SJSA1 (cell line): ENCODE data around the gene PEX5L. TPM values are rescaled to one million over a fixed set of nuclear protein-coding genes. Genes with fewer than 3 reads are reported as not detected.
A peak's percentile ranks its signal among the peaks of the same experiment; 100 is the strongest.

Experiments used
- DNase-seq, 2 experiments: peaks; one replicate each; pipeline ENCODE4 v3.0.0-alpha.2; 2015 to 2020; ENCODE audit warnings: low spot score in 2 of 2, low read depth in 1 of 2
- H3K27ac ChIP-seq: fragments of 250-450 bp; sonication (Bioruptor Pico); 2 replicates; pipeline ENCODE4 v1.5.1; 2020; ENCODE audit warnings: mild to moderate bottlenecking, moderate library complexity
- H3K27me3 ChIP-seq: fragments of 250-450 bp; sonication (Bioruptor Pico); replicated peaks from 2 replicates; pipeline ENCODE4 v1.5.1; 2020; ENCODE audit warnings: mild to moderate bottlenecking, moderate library complexity
- H3K36me3 ChIP-seq: fragments of 250-450 bp; sonication (Bioruptor Pico); 2 replicates; pipeline ENCODE4 v1.5.1; 2020; ENCODE audit warnings: mild to moderate bottlenecking
- H3K4me1 ChIP-seq: fragments of 250-450 bp; sonication (Bioruptor Pico); replicated peaks from 2 replicates; pipeline ENCODE4 v1.6.1; 2021; ENCODE audit warnings: mild to moderate bottlenecking
- H3K4me3 ChIP-seq: fragments of 250-450 bp; sonication (Bioruptor Pico); 2 replicates; pipeline ENCODE4 v1.5.1; 2020; ENCODE audit warnings: mild to moderate bottlenecking
- H3K9me3 ChIP-seq: fragments of 250-450 bp; sonication (Bioruptor Pico); replicated peaks from 2 replicates; pipeline ENCODE4 v1.5.1; 2020; ENCODE audit warnings: mild to moderate bottlenecking
- total RNA-seq: library from RNA; depleted of rRNA; stranded (reverse); fragments of >200 nt; shearing (Covaris generic); gene quantifications from 2 replicates; pipeline ENCODE4 v1.2.3, GENCODE V29; 2014

The PEX5L gene
- total RNA-seq, 1 experiment from 2014 or later = not detected

GRCh38 chr3:179935710-179936109 is 101.0 kb downstream of the PEX5L start:
- no peak for DNase-seq
- Histone ChIP-seq H3K4me1 (no peaks in the 10 kb centered on the region), H3K4me3 (no peak overlapping the region), H3K27ac (no peak overlapping the region), H3K27me3 (no peaks in the 10 kb centered on the region; the same call in none of the 2 replicates), H3K9me3 (no peaks in the 10 kb centered on the region), H3K36me3 (no peaks in the 10 kb centered on the region)

GRCh38 chr3:179933914-179934313 is 102.8 kb downstream of the PEX5L start:
- no peak overlapping the region for H3K27ac ChIP-seq
- no peaks in the 10 kb centered on the region; the same call in none of the 2 replicates for H3K27me3 ChIP-seq
- no peak for DNase-seq
- H3K36me3 ChIP-seq = no peaks in the 10 kb centered on the region
- no peaks in the 10 kb centered on the region for H3K9me3 ChIP-seq
- no peaks in the 10 kb centered on the region for H3K4me1 ChIP-seq
- no peak overlapping the region for H3K4me3 ChIP-seq

- H3K36me3 ChIP-seq = no peaks in the 10 kb centered on the region
- H3K4me1 ChIP-seq = no peaks in the 10 kb centered on the region
- no peaks in the 10 kb centered on the region for H3K9me3 ChIP-seq
- no peaks in the 10 kb centered on the region for H3K27me3 ChIP-seq
- H3K27ac ChIP-seq = no peak overlapping the region
- DNase-seq = no peak
- no peak overlapping the region for H3K4me3 ChIP-seq
These were observed 103.7 kb downstream of the PEX5L start for GRCh38 chr3:179933080-179933479.

- Histone ChIP-seq H3K9me3 (no peaks in the 10 kb centered on the region), H3K27ac (no peak overlapping the region), H3K4me1 (no peaks in the 10 kb centered on the region), H3K4me3 (no peak overlapping the region), H3K36me3 (no peaks in the 10 kb centered on the region), H3K27me3 (no peaks in the 10 kb centered on the region)
- no peak for DNase-seq
These were observed 104.1 kb downstream of the PEX5L start for GRCh38 chr3:179932674-179933073.

GRCh38 chr3:179929091-179929529 is 107.6 kb downstream of the PEX5L start:
- no peak overlapping the region for H3K27ac ChIP-seq
- H3K4me1 ChIP-seq = no peaks in the 10 kb centered on the region
- 0 out of 2 replicates have a peak, but pooled peaks cover 3% of the 10 kb centered on the region for H3K27me3 ChIP-seq
- peak in 1 of 2 experiments; percentile 5 for DNase-seq
- no peaks in the 10 kb centered on the region for H3K9me3 ChIP-seq
- no peaks in the 10 kb centered on the region for H3K36me3 ChIP-seq
- no peak overlapping the region for H3K4me3 ChIP-seq

- Histone ChIP-seq H3K9me3 (no peaks in the 10 kb centered on the region), H3K36me3 (no peaks in the 10 kb centered on the region), H3K4me1 (no peaks in the 10 kb centered on the region), H3K27me3 (0 out of 2 replicates have a peak, but pooled peaks cover 3% of the 10 kb centered on the region), H3K4me3 (no peak overlapping the region), H3K27ac (no peak overlapping the region)
- DNase-seq = no peak
These were observed 109.5 kb downstream of the PEX5L start for GRCh38 chr3:179927191-179927590.

- no peaks in the 10 kb centered on the region for H3K9me3 ChIP-seq
- no peaks in the 10 kb centered on the region for H3K36me3 ChIP-seq
- H3K4me3 ChIP-seq = no peak overlapping the region
- no peak overlapping the region for H3K27ac ChIP-seq
- 0 out of 2 replicates have a peak, but pooled peaks cover 3% of the 10 kb centered on the region for H3K27me3 ChIP-seq
- DNase-seq = no peak
- H3K4me1 ChIP-seq = no peaks in the 10 kb centered on the region
These were observed 114.8 kb downstream of the PEX5L start for GRCh38 chr3:179921951-179922350.

- Histone ChIP-seq H3K36me3 (no peaks in the 10 kb centered on the region), H3K4me3 (no peak overlapping the region), H3K27ac (no peak overlapping the region), H3K4me1 (no peaks in the 10 kb centered on the region), H3K9me3 (no peaks in the 10 kb centered on the region), H3K27me3 (0 out of 2 replicates have a peak, but pooled peaks cover 3% of the 10 kb centered on the region)
- no peak for DNase-seq
These were observed 115.2 kb downstream of the PEX5L start for GRCh38 chr3:179921500-179921899.

- no peaks in the 10 kb centered on the region for H3K27me3 ChIP-seq
- no peak overlapping the region for H3K27ac ChIP-seq
- H3K9me3 ChIP-seq = no peaks in the 10 kb centered on the region
- no peak for DNase-seq
- H3K4me3 ChIP-seq = no peak overlapping the region
- H3K36me3 ChIP-seq = no peaks in the 10 kb centered on the region
- H3K4me1 ChIP-seq = no peaks in the 10 kb centered on the region
These were observed 128.8 kb downstream of the PEX5L start for GRCh38 chr3:179907784-179908482.

GRCh38 chr3:179902061-179902460 is 134.7 kb downstream of the PEX5L start:
- H3K9me3 ChIP-seq = no peaks in the 10 kb centered on the region
- no peaks in the 10 kb centered on the region for H3K36me3 ChIP-seq
- no peak overlapping the region for H3K27ac ChIP-seq
- DNase-seq = no peak
- no peak overlapping the region for H3K4me3 ChIP-seq
- no peaks in the 10 kb centered on the region for H3K27me3 ChIP-seq
- no peaks in the 10 kb centered on the region for H3K4me1 ChIP-seq

- no peak for DNase-seq
- no peak overlapping the region for H3K4me3 ChIP-seq
- H3K9me3 ChIP-seq = no peaks in the 10 kb centered on the region
- H3K4me1 ChIP-seq = no peaks in the 10 kb centered on the region
- H3K27me3 ChIP-seq = no peaks in the 10 kb centered on the region
- H3K36me3 ChIP-seq = no peaks in the 10 kb centered on the region
- H3K27ac ChIP-seq = no peak overlapping the region
These were observed 138.7 kb downstream of the PEX5L start for GRCh38 chr3:179898024-179898423.

- H3K4me3 ChIP-seq = no peak overlapping the region
- H3K27ac ChIP-seq = no peak overlapping the region
- no peaks in the 10 kb centered on the region for H3K9me3 ChIP-seq
- no peaks in the 10 kb centered on the region for H3K4me1 ChIP-seq
- no peaks in the 10 kb centered on the region for H3K27me3 ChIP-seq
- H3K36me3 ChIP-seq = no peaks in the 10 kb centered on the region
- no peak for DNase-seq
These were observed 139.5 kb downstream of the PEX5L start for GRCh38 chr3:179897231-179897630.

- no peaks in the 10 kb centered on the region for H3K36me3 ChIP-seq
- H3K27ac ChIP-seq = no peak overlapping the region
- H3K9me3 ChIP-seq = no peaks in the 10 kb centered on the region
- no peak overlapping the region for H3K4me3 ChIP-seq
- H3K4me1 ChIP-seq = no peaks in the 10 kb centered on the region
- H3K27me3 ChIP-seq = no peaks in the 10 kb centered on the region
- no peak for DNase-seq
These were observed 140.2 kb downstream of the PEX5L start for GRCh38 chr3:179896507-179896906.

- Histone ChIP-seq H3K27me3 (no peaks in the 10 kb centered on the region), H3K36me3 (no peaks in the 10 kb centered on the region), H3K4me3 (no peak overlapping the region), H3K4me1 (no peaks in the 10 kb centered on the region), H3K9me3 (no peaks in the 10 kb centered on the region), H3K27ac (no peak overlapping the region)
- no peak for DNase-seq
These were observed 141.4 kb downstream of the PEX5L start for GRCh38 chr3:179895330-179895729.
